ENCODE measurements around the gene PFKL. TPM values are rescaled to one million over a fixed set of nuclear protein-coding genes. Genes with fewer than 3 reads are reported as not detected.

PFKL gene
- polyA plus RNA-seq, 2 of the 4 experiments (the other 2 are of a cell fraction) = 23.2 to 38.7 TPM

GRCh38 chr21:44365251-44365966, 65.6 kb downstream of the PFKL start:
- POLR2A ChIA-PET = no interaction called here
- ATAC-seq = no peak
- peaks cover 4% of the 10 kb centered on the region; the same call in 1 of the 3 replicates for H3K4me1 ChIP-seq
- no peak overlapping the region for H3K4me2 ChIP-seq
- no peak for TF ChIP-seq HMGXB4 (CRISPR knock-in tag; IDR thresholded peaks at IDR 0.05; ENCODE audit: borderline replicate concordance)
- TF ChIP-seq EHF (CRISPR knock-in tag; IDR thresholded peaks at IDR 0.05) = no peak
- TF ChIP-seq NFE2L2 (conservative IDR thresholded peaks at IDR 0.05; ENCODE audit: low read length) = no peak
- no peak for TF ChIP-seq RCOR1 (IDR thresholded peaks at IDR 0.05; ENCODE audit: low read depth, low read length)
- no peak for TF ChIP-seq EHMT2 (IDR thresholded peaks at IDR 0.05; ENCODE audit: low read depth)
- no peak for TF ChIP-seq GATA3 (IDR thresholded peaks at IDR 0.05; ENCODE audit: borderline replicate concordance)
- no peak for TF ChIP-seq TFCP2L1 (CRISPR knock-in tag; IDR thresholded peaks at IDR 0.05)
- TF ChIP-seq HOXA7 (CRISPR knock-in tag; IDR thresholded peaks at IDR 0.05) = no peak
- TF ChIP-seq HDAC2 (IDR thresholded peaks at IDR 0.05) = no peak
- no peak for TF ChIP-seq FOSL2 (IDR thresholded peaks at IDR 0.05)
- TF ChIP-seq FOSL2 (CRISPR knock-in tag; IDR thresholded peaks at IDR 0.05) = no peak
- TF ChIP-seq MAZ (IDR thresholded peaks at IDR 0.05; ENCODE audit: borderline replicate concordance, low read depth, low read length) = no peak
- no peak for TF ChIP-seq PHF8 (IDR thresholded peaks at IDR 0.05; ENCODE audit: borderline replicate concordance, low read depth)
- TF ChIP-seq ZSCAN20 (CRISPR knock-in tag; IDR thresholded peaks at IDR 0.05) = no peak
- no peak for TF ChIP-seq CHD4 (IDR thresholded peaks at IDR 0.05; ENCODE audit: borderline replicate concordance)
- no peak for TF ChIP-seq HES2 (IDR thresholded peaks at IDR 0.05)
- no peak overlapping the region for H3K4me3 ChIP-seq
- CTCF ChIA-PET = interaction anchor here (0.7 kb wide), 1 partner anchor 114 kb away, joined by 3 read pairs; no protein-coding TSS in a partner anchor
- FAIRE-seq = no peak
- no CpG with 5 or more reads among the region's 18 CpGs for WGBS (ENCODE audit: missing lambda C conversion rate)
- no peak for DNase-seq (ENCODE audit: low read depth in 1 of 2, low spot score in 1 of 2)
- H3K9me3 ChIP-seq = no peaks in the 10 kb centered on the region
- no peak overlapping the region for H3K27ac ChIP-seq

GRCh38 chr21:44365967-44366585, 66.2 kb downstream of the PFKL start:
- Histone ChIP-seq H3K4me2 (no peak overlapping the region), H3K27ac (no peak overlapping the region), H3K4me1 (peaks cover 4% of the 10 kb centered on the region; the same call in 1 of the 3 replicates), H3K9me3 (no peaks in the 10 kb centered on the region), H3K4me3 (no peak overlapping the region)
- ATAC-seq (no peak), DNase-seq (ENCODE audit: low read depth in 1 of 2, low spot score in 1 of 2) (no peak), FAIRE-seq (no peak)
- CTCF ChIA-PET = interaction anchor here (0.7 kb wide), 1 partner anchor 114 kb away, joined by 3 read pairs; no protein-coding TSS in a partner anchor
- POLR2A ChIA-PET = no interaction called here
- 68% methylated on average over 22 of the region's 22 CpGs for WGBS (ENCODE audit: missing lambda C conversion rate)
- no peak for TF ChIP-seq FOSL2 (IDR thresholded peaks at IDR 0.05)
- TF ChIP-seq FOSL2 (CRISPR knock-in tag; IDR thresholded peaks at IDR 0.05) = no peak
- TF ChIP-seq KDM5A (IDR thresholded peaks at IDR 0.05) = no peak
- no peak for TF ChIP-seq HEYL (CRISPR knock-in tag; IDR thresholded peaks at IDR 0.05)
- TF ChIP-seq E2F6 (IDR thresholded peaks at IDR 0.05; ENCODE audit: borderline replicate concordance, low read depth) = no peak
- no peak for TF ChIP-seq MAFK (IDR thresholded peaks at IDR 0.05; ENCODE audit: partially characterized antibody)
- no peak for TF ChIP-seq ESRRA (IDR thresholded peaks at IDR 0.05; ENCODE audit: borderline replicate concordance, low read length)
